HEK293 (cell line): ENCODE data around the gene SAP30.

ENCODE experiments used
- GFI1B ChIP-seq: fragments of 450-650 bp; formaldehyde crosslinking; IDR thresholded peaks from 2 replicates; pipeline ENCODE4 v1.5.1; 2016; ENCODE audit warnings: missing biosample characterization, missing genetic modification characterization
- KLF10 ChIP-seq: fragments of 450-650 bp; IDR thresholded peaks from 2 replicates; pipeline ENCODE4 v1.5.1; 2018; ENCODE audit warnings: missing biosample characterization, mild to moderate bottlenecking, missing genetic modification characterization
- OVOL3 ChIP-seq: fragments of 450-650 bp; formaldehyde crosslinking; IDR thresholded peaks from 2 replicates; pipeline ENCODE4 v1.5.1; 2016; ENCODE audit warnings: missing biosample characterization, missing genetic modification characterization
- ZBTB1 ChIP-seq: fragments of 450-650 bp; formaldehyde crosslinking; IDR thresholded peaks from 2 replicates; pipeline ENCODE4 v1.5.1; 2016; ENCODE audit warnings: missing biosample characterization, missing genetic modification characterization
- ZBTB10 ChIP-seq: fragments of 450-650 bp; formaldehyde crosslinking; IDR thresholded peaks from 2 replicates; pipeline ENCODE4 v1.5.1; 2016; ENCODE audit warnings: missing biosample characterization, missing genetic modification characterization
- ZBTB11 ChIP-seq: fragments of 450-650 bp; formaldehyde crosslinking; conservative IDR thresholded peaks from 2 replicates; pipeline ENCODE4 v1.5.1; 2016; ENCODE audit warnings: low read depth, missing biosample characterization, missing genetic modification characterization
- ZBTB21 ChIP-seq: fragments of 450-650 bp; formaldehyde crosslinking; IDR thresholded peaks from 2 replicates; pipeline ENCODE4 v1.5.1; 2017; ENCODE audit warnings: missing biosample characterization, missing genetic modification characterization
- ZBTB26 ChIP-seq: fragments of 450-650 bp; formaldehyde crosslinking; optimal IDR thresholded peaks from 2 replicates; pipeline ENCODE3; 2016; ENCODE audit warnings: missing biosample characterization, mild to moderate bottlenecking, missing genetic modification characterization
- ZBTB44 ChIP-seq: fragments of 450-650 bp; IDR thresholded peaks from 2 replicates; pipeline ENCODE4 v1.5.1; 2018; ENCODE audit warnings: missing biosample characterization, mild to moderate bottlenecking, missing genetic modification characterization
- ZBTB8A ChIP-seq: fragments of 450-650 bp; formaldehyde crosslinking; IDR thresholded peaks from 2 replicates; pipeline ENCODE4 v1.5.1; 2016; ENCODE audit warnings: missing biosample characterization, missing genetic modification characterization
- ZNF10 ChIP-seq: fragments of 450-650 bp; formaldehyde crosslinking; IDR thresholded peaks from 2 replicates; pipeline ENCODE4 v1.5.1; 2017; ENCODE audit warnings: missing biosample characterization, missing genetic modification characterization
- ZNF114 ChIP-seq: fragments of 450-650 bp; formaldehyde crosslinking; IDR thresholded peaks from 2 replicates; pipeline ENCODE4 v1.5.0; 2017; ENCODE audit warnings: missing biosample characterization, missing genetic modification characterization
- ZNF133 ChIP-seq: fragments of 450-650 bp; formaldehyde crosslinking; IDR thresholded peaks from 2 replicates; pipeline ENCODE4 v1.5.1; 2016; ENCODE audit warnings: missing biosample characterization, missing genetic modification characterization
- ZNF18 ChIP-seq: fragments of 450-650 bp; formaldehyde crosslinking; IDR thresholded peaks from 2 replicates; pipeline ENCODE4 v1.5.1; 2016; ENCODE audit warnings: missing biosample characterization, missing genetic modification characterization
- ZNF211 ChIP-seq: fragments of 450-650 bp; formaldehyde crosslinking; IDR thresholded peaks from 2 replicates; pipeline ENCODE4 v1.5.1; 2016; ENCODE audit warnings: low read depth, missing biosample characterization, missing genetic modification characterization
- ZNF335 ChIP-seq: fragments of 450-650 bp; formaldehyde crosslinking; conservative IDR thresholded peaks from 2 replicates; pipeline ENCODE4 v1.5.1; 2016; ENCODE audit warnings: missing biosample characterization, missing genetic modification characterization
- ZNF366 ChIP-seq: fragments of 450-650 bp; formaldehyde crosslinking; conservative IDR thresholded peaks from 2 replicates; pipeline ENCODE4 v1.5.1; 2016; ENCODE audit warnings: missing biosample characterization, missing genetic modification characterization
- ZNF473 ChIP-seq: fragments of 450-650 bp; formaldehyde crosslinking; IDR thresholded peaks from 2 replicates; pipeline ENCODE4 v1.5.1; 2017; ENCODE audit warnings: missing biosample characterization, missing genetic modification characterization
- ZNF48 ChIP-seq: fragments of 450-650 bp; formaldehyde crosslinking; IDR thresholded peaks from 2 replicates; pipeline ENCODE4 v1.5.1; 2016; ENCODE audit warnings: missing biosample characterization, missing genetic modification characterization
- ZNF555 ChIP-seq: fragments of 450-650 bp; formaldehyde crosslinking; conservative IDR thresholded peaks from 2 replicates; pipeline ENCODE4 v1.5.1; 2017; ENCODE audit warnings: missing biosample characterization, mild to moderate bottlenecking, missing genetic modification characterization, inconsistent platforms
- ZNF580 ChIP-seq: fragments of 450-650 bp; formaldehyde crosslinking; IDR thresholded peaks from 2 replicates; pipeline ENCODE4 v1.5.1; 2016; ENCODE audit warnings: missing biosample characterization, missing genetic modification characterization
- ZNF596 ChIP-seq: fragments of 450-650 bp; IDR thresholded peaks from 2 replicates; pipeline ENCODE4 v1.5.0; 2018; ENCODE audit warnings: missing biosample characterization, mild to moderate bottlenecking, missing genetic modification characterization, moderate library complexity
- ZNF654 ChIP-seq: fragments of 450-650 bp; formaldehyde crosslinking; IDR thresholded peaks from 2 replicates; pipeline ENCODE4 v1.5.1; 2016; ENCODE audit warnings: low read depth, missing biosample characterization, missing genetic modification characterization
- ZNF768 ChIP-seq: fragments of 450-650 bp; formaldehyde crosslinking; IDR thresholded peaks from 2 replicates; pipeline ENCODE4 v1.5.1; 2018; ENCODE audit warnings: missing biosample characterization, mild to moderate bottlenecking, missing genetic modification characterization
- ZNF776 ChIP-seq: fragments of 450-650 bp; formaldehyde crosslinking; IDR thresholded peaks from 2 replicates; pipeline ENCODE4 v1.5.0; 2017; ENCODE audit warnings: missing biosample characterization, missing genetic modification characterization, borderline replicate concordance
- ZNF837 ChIP-seq: fragments of 450-650 bp; formaldehyde crosslinking; IDR thresholded peaks from 2 replicates; pipeline ENCODE4 v1.5.1; 2016; ENCODE audit warnings: missing biosample characterization, missing genetic modification characterization
- ZXDB ChIP-seq: fragments of 450-650 bp; formaldehyde crosslinking; IDR thresholded peaks from 2 replicates; pipeline ENCODE4 v1.5.1; 2016; ENCODE audit warnings: missing biosample characterization, missing genetic modification characterization
- TF ChIP-seq, protein P1 (sequence below): fragments of 450-650 bp; formaldehyde crosslinking; IDR thresholded peaks from 2 replicates; pipeline ENCODE4 v1.5.1; 2016; ENCODE audit warnings: missing biosample characterization, missing genetic modification characterization

Gene SAP30

GRCh38 chr4:173370477-173371291, at the start of gene SAP30 (continued):
- TF ChIP-seq ZNF776 (tag by site-specific recombination) (no peak), ZNF366 (tag by site-specific recombination) (peak; percentile 83), ZNF335 (tag by site-specific recombination) (peak; percentile 89), ZBTB10 (tag by site-specific recombination) (peak; percentile 33; the same call in 1 of the 2 replicates), ZNF837 (tag by site-specific recombination) (no peak), ZBTB26 (tag by site-specific recombination) (peak; percentile 86), ZBTB11 (tag by site-specific recombination) (no peak; the same call in 1 of the 2 replicates), ZNF18 (tag by site-specific recombination) (no peak), ZNF596 (tag by site-specific recombination) (no peak; the same call in 1 of the 2 replicates), ZNF555 (tag by site-specific recombination) (no peak), ZNF211 (tag by site-specific recombination) (no peak), ZBTB21 (tag by site-specific recombination) (no peak), OVOL3 (no peak), ZXDB (no peak), ZNF768 (no peak), ZBTB44 (tag by site-specific recombination) (no peak), ZBTB8A (no peak), ZNF473 (tag by site-specific recombination) (no peak), ZBTB1 (tag by site-specific recombination) (no peak), ZNF580 (tag by site-specific recombination) (no peak), ZNF133 (tag by site-specific recombination) (no peak), ZNF48 (no peak), KLF10 (peak; percentile 84; the same call in 1 of the 2 replicates), GFI1B (tag by site-specific recombination) (no peak), ZNF114 (tag by site-specific recombination) (no peak), ZNF10 (tag by site-specific recombination) (no peak), ZNF654 (tag by site-specific recombination) (no peak)
- TF ChIP-seq, protein P1, sequence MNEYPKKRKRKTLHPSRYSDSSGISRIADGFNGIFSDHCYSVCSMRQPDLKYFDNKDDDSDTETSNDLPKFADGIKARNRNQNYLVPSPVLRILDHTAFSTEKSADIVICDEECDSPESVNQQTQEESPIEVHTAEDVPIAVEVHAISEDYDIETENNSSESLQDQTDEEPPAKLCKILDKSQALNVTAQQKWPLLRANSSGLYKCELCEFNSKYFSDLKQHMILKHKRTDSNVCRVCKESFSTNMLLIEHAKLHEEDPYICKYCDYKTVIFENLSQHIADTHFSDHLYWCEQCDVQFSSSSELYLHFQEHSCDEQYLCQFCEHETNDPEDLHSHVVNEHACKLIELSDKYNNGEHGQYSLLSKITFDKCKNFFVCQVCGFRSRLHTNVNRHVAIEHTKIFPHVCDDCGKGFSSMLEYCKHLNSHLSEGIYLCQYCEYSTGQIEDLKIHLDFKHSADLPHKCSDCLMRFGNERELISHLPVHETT (tag by site-specific recombination), result no peak
